LNCaP clone FGC (cell line): ENCODE results near the gene BTNL2.

Experiments
- DNase-seq: peaks from one replicate; pipeline ENCODE4 v3.0.0-alpha.2; 2011; ENCODE audit warnings: low read depth
- H3K4me3 ChIP-seq: 2 replicates; pipeline ENCODE4 v1.5.1; 2011; ENCODE audit warnings: mild to moderate bottlenecking, low read depth, low read length, control low read depth
- CTCF ChIP-seq: IDR thresholded peaks from 2 replicates; pipeline ENCODE4 v1.5.1; 2012; ENCODE audit warnings: mild to moderate bottlenecking; ENCODE audit not compliant: control insufficient read depth, insufficient read depth; ENCODE audit errors: extremely low read depth

Gene BTNL2

GRCh38 chr6:32415521-32416019 lies 8.6 kb upstream of the BTNL2 start:
- peak; percentile 90 for TF ChIP-seq CTCF
- H3K4me3 ChIP-seq: no peak overlapping the region
- DNase-seq: peak; percentile 34

- DNase-seq: peak; percentile 63
- TF ChIP-seq CTCF: peak; percentile 95
- no peak overlapping the region for H3K4me3 ChIP-seq
Measured at GRCh38 chr6:32413427-32414047, 6.6 kb upstream of the BTNL2 start.

GRCh38 chr6:32411566-32412327 lies 4.8 kb upstream of the BTNL2 start:
- no peak for TF ChIP-seq CTCF
- peak; percentile 54 for DNase-seq
- no peak overlapping the region for H3K4me3 ChIP-seq

GRCh38 chr6:32410906-32411305 lies 3.9 kb upstream of the BTNL2 start:
- H3K4me3 ChIP-seq: no peak overlapping the region
- no peak for DNase-seq
- TF ChIP-seq CTCF: no peak

GRCh38 chr6:32406197-32406596 lies 784 bp downstream of the BTNL2 start:
- no peak for TF ChIP-seq CTCF
- H3K4me3 ChIP-seq: no peak overlapping the region

GRCh38 chr6:32405656-32406055 lies 1.3 kb downstream of the BTNL2 start:
- H3K4me3 ChIP-seq: no peak overlapping the region
- peak; percentile 39 for DNase-seq

More at GRCh38 chr6:32406197-32406596, 784 bp downstream of the BTNL2 start:
- no peak for DNase-seq

More at GRCh38 chr6:32405656-32406055, 1.3 kb downstream of the BTNL2 start:
- no peak for TF ChIP-seq CTCF
